ENCODE measurements around the gene ATF6B.

DNA sequence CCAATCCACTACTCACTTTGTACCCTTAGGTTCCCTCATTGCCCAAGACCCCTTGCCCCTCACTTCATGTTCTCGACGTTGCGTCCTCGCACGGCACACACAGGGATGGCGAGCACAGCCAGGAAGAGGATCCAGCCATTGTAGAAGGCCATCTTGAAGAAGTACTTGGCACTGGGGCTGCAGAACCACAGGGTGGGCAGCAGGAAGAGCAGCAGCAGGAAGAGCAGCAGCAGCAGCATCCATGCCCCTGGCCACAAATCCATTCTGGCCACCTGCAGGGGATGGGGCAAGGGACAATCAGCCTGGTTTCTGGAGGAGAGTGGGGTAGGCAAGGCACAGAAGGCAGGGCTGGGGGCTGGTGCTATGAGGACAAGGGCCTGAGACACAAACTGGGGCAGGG lies 43.2 kb upstream of the ATF6B start:
- TF ChIP-seq TAF1 (IDR thresholded peaks at IDR 0.05; ENCODE audit: low read depth, low read length), result no peak
- no peak for TF ChIP-seq POLR2A (IDR thresholded peaks at IDR 0.05; ENCODE audit: low read depth, low read length)
- TF ChIP-seq POU2F2 (IDR thresholded peaks at IDR 0.05; ENCODE audit: low read depth, low read length), result no peak
- no peak for TF ChIP-seq POLR2AphosphoS5 (IDR thresholded peaks at IDR 0.05; ENCODE audit: low read depth, low read length)
- TF ChIP-seq PAX5 (IDR thresholded peaks at IDR 0.05; ENCODE audit: insufficient read depth, low read length, severe bottlenecking), result no peak
- no peak for TF ChIP-seq SPI1 (IDR thresholded peaks at IDR 0.05; ENCODE audit: low read depth, low read length)
